Measurements from ENCODE around the gene CLNS1A.

GRCh38 chr11:77580712-77581337 lies 56.8 kb downstream of the CLNS1A start:
- no peak for TF ChIP-seq POLR2AphosphoS5 (IDR thresholded peaks at IDR 0.05; ENCODE audit: low read depth, low read length)
- no peak for TF ChIP-seq TAF1 (IDR thresholded peaks at IDR 0.05; ENCODE audit: borderline replicate concordance, insufficient read depth, low read length)
- no peak for TF ChIP-seq SIN3A (IDR thresholded peaks at IDR 0.05; ENCODE audit: borderline replicate concordance, insufficient read depth, low read length)
- TF ChIP-seq, protein P1, sequence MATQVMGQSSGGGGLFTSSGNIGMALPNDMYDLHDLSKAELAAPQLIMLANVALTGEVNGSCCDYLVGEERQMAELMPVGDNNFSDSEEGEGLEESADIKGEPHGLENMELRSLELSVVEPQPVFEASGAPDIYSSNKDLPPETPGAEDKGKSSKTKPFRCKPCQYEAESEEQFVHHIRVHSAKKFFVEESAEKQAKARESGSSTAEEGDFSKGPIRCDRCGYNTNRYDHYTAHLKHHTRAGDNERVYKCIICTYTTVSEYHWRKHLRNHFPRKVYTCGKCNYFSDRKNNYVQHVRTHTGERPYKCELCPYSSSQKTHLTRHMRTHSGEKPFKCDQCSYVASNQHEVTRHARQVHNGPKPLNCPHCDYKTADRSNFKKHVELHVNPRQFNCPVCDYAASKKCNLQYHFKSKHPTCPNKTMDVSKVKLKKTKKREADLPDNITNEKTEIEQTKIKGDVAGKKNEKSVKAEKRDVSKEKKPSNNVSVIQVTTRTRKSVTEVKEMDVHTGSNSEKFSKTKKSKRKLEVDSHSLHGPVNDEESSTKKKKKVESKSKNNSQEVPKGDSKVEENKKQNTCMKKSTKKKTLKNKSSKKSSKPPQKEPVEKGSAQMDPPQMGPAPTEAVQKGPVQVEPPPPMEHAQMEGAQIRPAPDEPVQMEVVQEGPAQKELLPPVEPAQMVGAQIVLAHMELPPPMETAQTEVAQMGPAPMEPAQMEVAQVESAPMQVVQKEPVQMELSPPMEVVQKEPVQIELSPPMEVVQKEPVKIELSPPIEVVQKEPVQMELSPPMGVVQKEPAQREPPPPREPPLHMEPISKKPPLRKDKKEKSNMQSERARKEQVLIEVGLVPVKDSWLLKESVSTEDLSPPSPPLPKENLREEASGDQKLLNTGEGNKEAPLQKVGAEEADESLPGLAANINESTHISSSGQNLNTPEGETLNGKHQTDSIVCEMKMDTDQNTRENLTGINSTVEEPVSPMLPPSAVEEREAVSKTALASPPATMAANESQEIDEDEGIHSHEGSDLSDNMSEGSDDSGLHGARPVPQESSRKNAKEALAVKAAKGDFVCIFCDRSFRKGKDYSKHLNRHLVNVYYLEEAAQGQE (IDR thresholded peaks at IDR 0.05; ENCODE audit: insufficient read depth in 1 of 2, low read depth in 2 of 2, low read length in 2 of 2): no peak
- TF ChIP-seq FOXP2 (optimal IDR thresholded peaks at IDR 0.05; ENCODE audit: borderline replicate concordance, extremely low read depth, extremely low read length, insufficient read depth): no peak

All from PFSK-1 (cell line).